DOHH2 (cell line): ENCODE data around the gene TBC1D20.
"Not testable (repeated sequence)": the region's sequence is repeated elsewhere in the genome, so short reads cannot be mapped to it uniquely, and the experiment has no call there.

Experiments
- EZH2phosphoT487 ChIP-seq: fragments of 200-600 bp; sonication (generic); IDR thresholded peaks from 2 replicates; pipeline ENCODE4 v1.6.1; 2017; ENCODE audit warnings: borderline replicate concordance, mild to moderate bottlenecking, antibody characterized with exemption, low read length, moderate library complexity, mixed read lengths
- TF ChIP-seq, protein P1 (sequence below): fragments of 200-600 bp; sonication (generic); IDR thresholded peaks from one replicate; pipeline ENCODE4 v1.5.1; 2014; ENCODE audit warnings: antibody characterized with exemption, mild to moderate bottlenecking, low read depth, low read length; ENCODE audit not compliant: poor library complexity, severe bottlenecking

DNA sequence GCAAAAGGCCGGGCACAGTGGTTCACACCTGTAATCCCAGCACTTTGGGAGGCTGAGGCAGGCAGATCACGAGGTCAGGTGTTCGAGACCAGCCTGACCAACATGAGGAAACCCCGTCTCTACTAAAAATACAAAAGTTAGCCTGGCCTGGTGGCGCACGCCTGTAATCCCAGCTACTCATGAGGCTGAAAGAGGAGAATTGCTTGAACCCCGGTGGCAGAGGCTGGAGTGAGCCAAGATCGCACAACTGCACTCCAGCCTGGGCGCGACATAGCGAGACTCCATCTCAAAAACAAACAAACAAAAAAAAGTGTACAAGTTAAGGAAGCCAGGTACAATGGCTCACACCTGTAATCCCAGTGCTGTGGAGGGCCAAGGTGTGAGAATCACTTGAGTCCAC, 10.3 kb downstream of the TBC1D20 start:
- TF ChIP-seq, protein P1, sequence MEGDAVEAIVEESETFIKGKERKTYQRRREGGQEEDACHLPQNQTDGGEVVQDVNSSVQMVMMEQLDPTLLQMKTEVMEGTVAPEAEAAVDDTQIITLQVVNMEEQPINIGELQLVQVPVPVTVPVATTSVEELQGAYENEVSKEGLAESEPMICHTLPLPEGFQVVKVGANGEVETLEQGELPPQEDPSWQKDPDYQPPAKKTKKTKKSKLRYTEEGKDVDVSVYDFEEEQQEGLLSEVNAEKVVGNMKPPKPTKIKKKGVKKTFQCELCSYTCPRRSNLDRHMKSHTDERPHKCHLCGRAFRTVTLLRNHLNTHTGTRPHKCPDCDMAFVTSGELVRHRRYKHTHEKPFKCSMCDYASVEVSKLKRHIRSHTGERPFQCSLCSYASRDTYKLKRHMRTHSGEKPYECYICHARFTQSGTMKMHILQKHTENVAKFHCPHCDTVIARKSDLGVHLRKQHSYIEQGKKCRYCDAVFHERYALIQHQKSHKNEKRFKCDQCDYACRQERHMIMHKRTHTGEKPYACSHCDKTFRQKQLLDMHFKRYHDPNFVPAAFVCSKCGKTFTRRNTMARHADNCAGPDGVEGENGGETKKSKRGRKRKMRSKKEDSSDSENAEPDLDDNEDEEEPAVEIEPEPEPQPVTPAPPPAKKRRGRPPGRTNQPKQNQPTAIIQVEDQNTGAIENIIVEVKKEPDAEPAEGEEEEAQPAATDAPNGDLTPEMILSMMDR, result not testable (repeated sequence)
- TF ChIP-seq EZH2phosphoT487, result not testable (repeated sequence)
